Measurements from ENCODE around the gene CUX1.

- TF ChIP-seq CTCF (IDR thresholded peaks at IDR 0.05) (no peak), POLR2A (IDR thresholded peaks at IDR 0.05) (no peak)
Observed at GRCh38 chr7:101916876-101917275, 99.5 kb downstream of the CUX1 start.

Data from esophagus squamous epithelium (tissue), 4 donors.